Inflammatory macrophage treated with lipopolysaccharide for 4 hours (primary cell): Measurements from ENCODE around the gene GALNTL6.

Experiments used
- DNase-seq: peaks from one replicate; pipeline ENCODE4 v3.0.0-alpha.2; 2020

Gene GALNTL6

DNA sequence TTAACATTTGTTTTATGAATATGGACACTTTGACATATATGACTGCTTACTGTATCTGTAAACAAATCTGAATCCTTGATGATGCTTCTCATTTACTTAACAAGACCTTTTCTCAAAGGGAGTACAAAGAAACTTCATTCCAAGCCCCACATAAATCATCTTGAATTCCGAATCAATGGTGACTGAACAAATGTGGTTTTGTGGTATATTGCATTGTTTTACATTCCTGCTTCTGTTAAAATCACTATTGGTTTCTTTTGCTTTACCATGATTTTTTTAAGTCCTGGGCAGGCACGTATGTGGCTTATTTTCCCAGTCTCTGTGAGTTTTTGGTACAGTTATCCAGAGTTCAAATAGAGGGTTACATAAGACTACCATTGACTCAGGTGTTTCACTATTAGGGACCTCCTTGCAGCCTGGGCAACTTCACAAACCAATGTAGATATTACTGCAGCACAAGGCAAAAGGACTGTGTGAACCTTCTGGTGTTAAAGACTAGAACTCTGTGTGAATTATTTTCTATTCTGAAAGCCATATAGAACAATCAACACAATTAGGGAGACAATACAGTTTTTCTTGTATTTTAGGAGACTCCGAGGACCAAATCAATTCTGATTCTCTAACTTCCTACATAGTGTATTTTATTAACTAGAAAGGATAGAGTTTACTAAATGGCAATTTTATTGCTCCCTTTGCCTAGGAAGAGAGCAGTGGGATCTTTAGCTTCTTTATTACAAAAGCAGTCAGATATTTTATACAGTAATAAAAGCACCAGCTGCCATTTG, 196.4 kb downstream of the GALNTL6 start:
- no peak for DNase-seq

DNA sequence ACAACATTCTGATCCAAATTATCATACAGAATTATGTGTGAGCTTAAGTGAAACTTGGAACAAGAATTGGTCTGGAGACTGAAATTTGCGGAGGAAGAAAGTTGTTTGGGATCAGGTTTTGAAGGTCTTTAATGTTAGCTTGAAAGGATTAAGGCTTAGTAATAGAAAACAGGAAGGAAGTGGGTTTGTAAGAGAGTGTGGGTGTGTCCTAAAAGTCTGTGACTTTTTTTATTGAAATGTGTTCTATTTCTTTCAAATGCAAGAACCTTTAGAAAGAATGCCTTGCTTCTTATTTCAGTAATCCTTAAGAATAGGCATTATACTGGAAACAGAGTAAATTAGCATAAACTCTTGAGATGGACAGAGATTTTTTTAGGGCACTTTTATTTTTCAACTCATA, 198.0 kb downstream of the GALNTL6 start:
- no peak for DNase-seq

DNA sequence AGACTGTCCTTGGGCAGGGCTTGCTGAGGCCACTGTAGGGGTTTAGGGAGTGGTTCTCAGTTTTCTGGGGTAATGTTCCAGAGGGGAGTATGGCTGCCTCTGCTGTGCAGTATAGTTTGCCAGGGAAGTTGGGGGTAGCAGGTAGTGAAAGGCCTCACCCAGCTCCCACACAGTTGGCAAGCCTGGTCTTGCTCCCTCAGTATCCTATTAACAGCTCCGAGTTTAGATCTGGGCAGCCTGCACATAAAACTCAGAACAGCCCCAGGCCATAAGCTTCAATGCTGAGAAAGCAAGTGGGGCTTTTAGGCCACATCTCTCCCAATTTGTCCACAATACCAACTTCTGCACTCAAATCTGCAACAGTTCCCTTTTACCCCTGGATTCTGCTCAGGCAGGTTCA, 205.2 kb downstream of the GALNTL6 start:
- DNase-seq = no peak

DNA sequence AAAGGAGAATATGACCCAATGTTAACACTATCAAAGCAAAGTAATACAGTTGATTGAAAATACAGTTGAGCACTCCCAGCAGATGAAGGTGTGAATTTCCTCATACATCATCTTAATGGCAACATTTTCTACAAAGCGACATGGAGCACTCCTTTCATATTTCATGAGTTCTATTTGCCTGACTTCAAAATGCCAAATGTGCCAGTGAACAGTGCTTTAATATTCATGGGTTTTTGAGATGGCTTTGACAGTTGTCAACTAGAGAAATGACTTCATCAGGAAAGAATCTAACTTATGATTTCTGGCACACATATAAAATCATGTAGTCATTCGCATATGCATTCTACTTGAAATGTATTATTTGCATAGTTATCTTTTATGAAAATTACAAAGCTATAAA, 222.4 kb downstream of the GALNTL6 start:
- no peak for DNase-seq

DNA sequence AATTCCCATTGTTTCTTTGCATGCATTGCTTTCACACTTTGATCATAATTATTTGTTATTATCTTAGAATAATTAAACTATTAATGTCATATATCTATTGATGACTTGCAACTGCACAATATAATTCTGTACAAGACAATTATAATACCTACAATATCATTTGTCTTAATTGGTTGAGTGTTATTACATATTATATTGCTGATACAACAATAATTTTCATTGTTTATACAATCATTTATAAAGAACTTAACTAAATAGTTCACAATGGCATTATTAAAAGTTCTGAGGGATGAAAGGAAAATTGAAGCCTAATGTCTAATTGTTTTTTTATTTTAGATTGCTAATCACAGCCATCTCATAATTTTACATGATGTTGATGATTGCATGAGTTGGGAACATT, 227.6 kb downstream of the GALNTL6 start:
- no peak for DNase-seq

DNA sequence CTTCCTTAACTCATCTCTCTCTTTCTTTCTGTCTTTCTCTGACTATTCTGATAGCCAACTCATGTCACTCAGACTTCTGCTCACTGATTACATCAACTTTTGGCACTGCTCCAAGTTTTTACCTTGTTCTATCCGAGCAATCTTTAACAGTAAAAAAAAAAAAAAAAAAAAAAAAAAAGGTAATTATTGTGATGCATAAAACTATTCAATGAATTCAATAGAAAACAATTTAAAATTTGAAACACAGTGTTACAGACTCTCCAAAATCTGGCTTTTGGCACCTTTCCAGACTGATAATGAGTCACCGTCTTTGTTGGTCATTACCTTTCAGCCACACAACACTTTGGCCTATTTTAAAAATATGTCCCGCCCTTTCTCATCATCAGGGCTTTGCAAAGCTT, 229.5 kb downstream of the GALNTL6 start:
- no peak for DNase-seq

DNA sequence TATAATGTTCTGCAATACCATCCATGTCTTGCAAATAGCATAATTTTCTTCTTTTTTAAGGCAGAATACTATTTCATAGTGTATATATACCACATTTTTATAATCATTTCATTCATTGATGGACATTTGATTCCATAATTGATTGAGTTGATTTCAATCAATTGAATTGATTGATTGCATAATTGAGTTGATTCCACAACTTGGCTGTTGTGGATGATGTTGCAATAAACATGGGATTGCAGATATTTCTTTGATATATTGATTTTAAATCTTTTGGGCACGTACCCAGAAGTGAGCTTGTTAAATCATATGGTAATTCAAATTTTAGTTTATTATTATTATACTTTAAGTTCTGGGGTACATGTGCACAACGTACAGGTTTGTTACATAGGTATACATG, 232.8 kb downstream of the GALNTL6 start:
- DNase-seq = no peak

DNA sequence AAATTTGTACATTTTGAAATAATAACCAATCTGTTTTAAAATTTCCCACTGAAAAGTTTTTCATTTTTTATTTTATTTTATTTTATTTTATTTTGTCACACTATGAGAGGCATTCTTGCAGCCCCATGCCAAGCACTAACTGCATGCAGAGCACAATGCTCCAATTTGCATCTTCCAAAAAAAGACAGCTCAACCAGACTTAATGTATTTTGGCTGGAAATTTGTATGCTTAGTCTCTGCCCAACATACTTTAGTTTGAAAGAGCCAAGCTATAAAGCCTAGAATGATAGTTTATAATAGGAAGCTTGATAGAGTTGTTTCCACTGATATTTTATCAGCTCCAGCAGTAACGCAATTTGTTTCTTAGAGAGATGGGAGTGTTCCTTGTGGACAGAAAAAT, 235.5 kb downstream of the GALNTL6 start:
- DNase-seq = no peak

DNA sequence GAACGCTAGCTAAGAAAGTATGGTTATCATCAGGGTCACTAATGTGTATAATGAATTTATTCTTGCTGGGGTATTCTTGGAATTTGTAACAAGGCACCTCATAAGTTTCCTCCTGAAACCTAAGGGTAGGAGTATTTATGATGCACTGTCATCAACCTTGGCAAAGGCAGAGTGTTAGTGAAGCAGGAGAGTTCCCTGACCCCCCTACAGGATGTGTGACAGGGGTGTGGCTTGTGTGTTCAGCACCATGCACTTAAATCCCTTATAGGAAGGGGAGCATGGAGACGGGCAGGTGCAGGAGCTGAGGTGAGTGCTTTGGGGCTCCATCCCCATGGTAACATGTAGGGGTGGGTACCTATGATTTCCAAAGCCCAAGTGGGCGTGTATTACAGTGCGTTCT, 237.7 kb downstream of the GALNTL6 start:
- DNase-seq = no peak

DNA sequence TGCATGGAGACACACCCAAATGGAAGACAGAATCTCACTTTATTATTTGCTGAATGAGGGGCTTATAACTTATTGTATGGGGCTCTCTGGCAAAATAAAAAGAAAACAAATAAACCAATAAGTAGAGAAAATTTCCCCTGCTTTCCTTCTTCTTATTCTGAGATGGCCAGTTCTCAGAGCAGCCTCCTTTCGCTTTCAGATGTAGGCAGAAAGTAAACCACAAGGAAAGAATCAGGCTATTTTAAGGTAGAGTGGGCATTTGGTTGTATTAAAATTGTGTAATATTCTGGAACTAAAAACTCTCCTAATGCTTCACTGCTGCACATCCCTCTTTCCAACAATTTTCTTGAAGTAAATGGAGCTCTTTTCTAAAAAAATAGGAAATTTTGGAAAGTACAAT, 241.8 kb downstream of the GALNTL6 start:
- DNase-seq = no peak

DNA sequence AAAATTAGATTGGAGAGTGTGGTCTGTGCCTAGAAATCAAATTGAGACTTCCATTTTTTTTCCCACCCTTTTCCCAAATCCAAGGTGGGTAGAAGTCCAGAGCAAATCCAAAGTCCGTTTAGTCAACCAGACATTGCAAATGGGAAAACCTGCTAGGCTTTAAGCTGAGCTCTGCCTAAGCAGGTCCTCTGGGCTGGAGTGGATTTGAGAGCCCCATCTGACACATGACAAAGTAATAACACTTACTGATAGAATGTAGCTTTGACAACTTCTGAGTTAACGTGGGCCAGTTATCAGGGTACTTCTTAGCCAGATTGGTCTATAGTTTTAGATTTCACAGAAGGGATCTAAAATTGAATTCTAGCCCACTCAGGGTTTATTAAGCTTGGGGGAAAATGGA, 242.3 kb downstream of the GALNTL6 start:
- no peak for DNase-seq

DNA sequence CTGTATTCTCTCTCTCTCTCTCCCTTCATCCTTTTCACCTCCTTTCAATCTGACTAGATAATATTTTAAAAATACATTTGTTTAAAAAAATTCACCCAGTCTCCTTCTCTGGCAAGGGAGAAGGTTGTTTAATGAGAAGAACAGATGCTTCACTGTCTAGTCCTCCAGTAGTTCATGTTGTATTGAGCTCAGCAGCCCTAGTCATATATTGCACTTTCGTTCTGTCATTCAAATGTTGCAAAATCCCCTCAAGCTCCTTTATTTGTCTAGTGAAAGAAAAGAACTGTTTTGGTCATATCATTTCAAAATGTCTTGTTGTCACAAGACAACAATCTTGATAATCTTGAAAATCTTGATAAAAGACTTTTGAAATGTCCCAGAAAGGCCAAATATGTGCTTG, 248.0 kb downstream of the GALNTL6 start:
- DNase-seq = no peak

DNA sequence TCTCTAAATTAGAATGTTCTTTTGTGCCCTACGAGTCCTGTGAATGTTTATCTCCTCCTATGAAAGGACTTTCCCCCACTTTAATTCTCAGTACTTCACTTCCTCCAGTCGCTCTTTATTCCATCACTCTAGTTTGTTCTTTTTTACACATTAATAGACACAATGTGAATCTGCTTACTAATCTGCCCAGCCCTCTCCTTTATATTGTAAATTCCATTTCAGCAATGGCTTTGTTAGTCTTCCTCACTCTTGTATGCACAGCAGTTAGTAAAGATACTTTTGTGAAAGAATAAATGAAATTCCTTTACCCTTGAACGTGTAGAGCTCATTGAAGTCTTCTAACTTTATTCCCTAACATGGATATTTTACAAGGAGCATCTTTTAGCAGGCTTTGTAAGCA, 255.3 kb downstream of the GALNTL6 start:
- DNase-seq = no peak

DNA sequence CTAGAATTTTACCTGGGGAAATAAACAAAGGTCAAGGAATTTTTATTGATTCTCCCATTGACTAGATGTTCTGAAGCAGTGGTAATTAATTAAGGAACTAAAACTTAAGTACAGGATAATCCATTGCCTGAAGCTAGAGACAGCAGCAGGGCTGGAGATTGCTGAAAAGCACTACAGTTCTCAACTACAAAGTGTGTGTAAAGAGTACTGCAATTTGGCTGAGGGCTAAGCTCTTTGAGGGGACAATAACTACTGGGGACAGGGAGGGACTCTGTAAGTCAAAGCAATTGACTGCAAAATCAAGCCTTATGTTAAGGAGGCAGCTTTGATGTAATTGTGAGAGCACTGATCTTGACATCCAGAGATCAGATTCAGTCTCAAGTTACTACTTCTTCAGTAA, 260.4 kb downstream of the GALNTL6 start:
- DNase-seq = no peak

DNA sequence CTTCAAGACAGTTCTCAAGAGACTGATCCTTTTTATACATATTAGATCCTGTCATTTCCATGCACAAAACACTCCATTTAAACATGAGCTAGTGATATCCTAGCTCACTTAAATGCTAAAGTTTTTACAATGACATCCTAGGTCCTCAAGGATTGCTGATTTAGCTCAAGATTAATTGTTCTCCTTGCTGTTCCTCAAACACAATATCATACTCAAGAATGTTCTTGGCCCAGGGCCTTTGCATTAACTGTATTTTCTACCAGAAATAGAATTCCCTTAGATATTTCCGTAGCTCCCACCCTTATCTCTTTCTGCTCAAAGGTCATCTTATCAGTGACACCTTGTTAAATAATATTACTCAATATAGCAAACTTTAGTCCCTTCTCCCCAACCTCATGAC, 270.1 kb downstream of the GALNTL6 start:
- no peak for DNase-seq

DNA sequence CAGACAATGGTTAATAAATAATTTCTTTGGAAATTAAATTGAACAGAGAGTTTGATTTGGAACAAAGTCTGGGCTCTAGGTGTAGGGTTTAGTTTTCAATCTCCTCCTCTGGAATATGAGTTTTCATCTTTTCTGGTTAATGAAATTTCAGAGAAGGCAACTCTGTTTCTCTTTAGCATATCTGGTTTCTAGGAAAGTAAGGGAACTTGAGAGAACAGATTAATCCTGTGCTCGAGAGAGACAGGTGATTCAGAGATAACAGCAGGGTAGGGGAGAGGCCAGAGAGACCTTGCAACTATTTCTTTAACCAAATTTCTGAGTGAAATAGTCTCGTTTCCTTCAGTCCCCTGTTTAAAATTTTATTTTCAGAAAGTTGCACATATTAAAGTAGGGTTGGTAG, 275.4 kb downstream of the GALNTL6 start:
- DNase-seq = no peak

DNA sequence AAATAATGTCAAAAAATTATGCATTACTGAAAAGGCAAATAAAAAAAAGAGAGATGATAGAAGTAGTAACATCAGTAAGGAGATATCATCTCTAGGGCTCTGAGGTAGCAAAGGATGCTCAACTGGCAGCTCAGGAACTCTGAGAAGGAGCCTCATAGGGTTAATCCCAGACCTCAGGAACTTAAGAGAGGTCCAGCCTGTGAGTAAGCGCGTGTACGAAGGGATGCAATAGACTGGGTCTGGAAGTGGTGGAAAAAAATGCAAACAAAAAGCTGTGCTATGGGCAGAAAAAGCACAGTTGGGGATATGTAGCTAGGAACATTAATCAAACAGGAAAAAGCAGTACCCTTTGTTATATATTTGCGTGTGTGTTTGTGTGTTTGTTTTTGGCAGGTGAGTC, 282.0 kb downstream of the GALNTL6 start:
- DNase-seq = no peak

DNA sequence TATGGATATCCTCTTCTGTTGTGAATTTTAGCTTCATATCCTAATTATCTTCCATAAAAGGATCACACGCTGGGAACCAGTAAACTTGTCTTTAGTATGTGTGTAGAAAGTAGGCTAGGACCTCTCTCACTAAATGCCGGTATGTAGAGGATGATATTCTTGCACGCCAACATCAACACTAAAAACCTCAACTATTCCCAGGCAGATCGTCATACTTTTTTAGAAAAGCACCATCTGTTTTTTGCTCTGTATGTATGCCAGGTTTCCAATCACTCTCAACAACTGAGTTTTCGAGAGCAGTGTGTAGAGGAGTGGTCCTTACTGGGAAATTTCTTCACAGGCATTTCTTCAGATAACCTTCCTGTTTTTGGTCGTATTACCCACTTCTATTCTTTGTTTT, 283.6 kb downstream of the GALNTL6 start:
- no peak for DNase-seq

DNA sequence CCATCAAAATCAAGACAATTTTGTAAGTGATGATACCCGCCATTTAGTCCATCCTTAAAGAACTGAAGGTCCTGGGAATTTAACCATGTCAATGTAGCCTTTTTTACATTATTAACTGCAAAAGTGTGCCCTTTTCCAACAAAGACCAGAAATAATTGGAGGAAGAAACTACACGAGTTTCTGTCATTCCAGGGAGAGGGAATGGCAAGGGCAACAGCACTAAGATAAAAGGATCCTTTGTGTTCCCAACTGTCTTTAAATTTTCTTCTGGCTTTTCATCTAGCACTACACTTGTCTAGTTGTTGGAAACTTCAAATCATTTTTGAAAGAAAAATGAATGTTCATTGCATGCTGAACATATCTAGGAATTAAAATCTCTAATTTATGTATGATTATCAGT, 286.2 kb downstream of the GALNTL6 start:
- no peak for DNase-seq

DNA sequence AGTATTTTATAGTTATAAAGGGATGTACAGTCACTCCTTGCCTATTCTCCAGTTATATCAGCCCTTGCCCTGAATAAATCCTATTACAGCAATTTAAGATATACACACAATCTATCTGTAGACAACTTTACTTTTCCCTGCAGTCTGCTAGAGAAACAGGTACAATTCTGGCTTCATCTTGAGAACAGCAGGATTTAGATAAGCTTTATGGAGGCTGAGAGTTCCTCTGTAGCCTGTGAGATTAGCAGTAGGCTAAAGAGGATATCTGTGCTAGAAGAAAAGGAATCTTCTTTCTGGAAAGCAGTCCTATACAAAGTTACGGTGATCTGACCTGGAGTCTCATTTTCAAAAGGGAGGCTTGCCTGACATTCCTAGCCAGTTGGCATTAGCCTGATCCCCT, 290.3 kb downstream of the GALNTL6 start:
- no peak for DNase-seq

DNA sequence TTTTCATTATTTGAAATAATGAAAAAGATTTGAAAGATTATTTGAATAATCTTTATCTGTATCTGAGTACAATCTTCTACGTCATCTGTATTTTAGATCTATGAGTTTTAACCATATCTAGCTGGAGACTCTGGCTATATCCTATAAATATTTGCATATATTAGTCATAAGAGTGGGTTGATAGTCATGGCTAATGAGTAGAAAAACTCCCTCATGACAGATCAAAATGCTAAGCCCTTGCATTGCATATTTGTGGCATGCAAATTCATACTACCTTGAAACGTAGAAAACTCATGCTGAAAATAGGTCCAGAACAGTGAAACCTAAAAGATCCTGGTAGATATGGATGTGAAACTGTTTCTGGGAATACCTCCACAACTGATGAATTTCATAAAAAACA, 291.3 kb downstream of the GALNTL6 start:
- no peak for DNase-seq

DNA sequence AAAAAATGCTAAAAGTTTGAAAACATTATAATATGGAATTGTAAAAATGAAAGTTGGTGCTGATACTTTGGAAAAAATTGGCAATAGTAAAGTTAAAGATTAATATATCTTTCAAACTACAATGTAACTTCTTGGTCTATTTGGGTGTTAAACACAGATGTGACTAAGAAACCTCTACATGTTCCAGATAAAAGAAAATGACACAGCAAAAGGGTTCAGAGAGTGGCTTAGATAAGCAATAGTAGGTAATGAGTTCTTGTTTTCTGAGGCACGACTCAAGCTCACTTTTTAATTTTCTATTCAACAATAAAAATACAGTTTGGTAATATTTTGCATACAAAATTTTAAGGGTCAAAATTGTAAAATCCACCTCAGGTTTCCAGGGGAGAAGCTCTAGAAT, 292.7 kb downstream of the GALNTL6 start:
- DNase-seq = no peak

DNA sequence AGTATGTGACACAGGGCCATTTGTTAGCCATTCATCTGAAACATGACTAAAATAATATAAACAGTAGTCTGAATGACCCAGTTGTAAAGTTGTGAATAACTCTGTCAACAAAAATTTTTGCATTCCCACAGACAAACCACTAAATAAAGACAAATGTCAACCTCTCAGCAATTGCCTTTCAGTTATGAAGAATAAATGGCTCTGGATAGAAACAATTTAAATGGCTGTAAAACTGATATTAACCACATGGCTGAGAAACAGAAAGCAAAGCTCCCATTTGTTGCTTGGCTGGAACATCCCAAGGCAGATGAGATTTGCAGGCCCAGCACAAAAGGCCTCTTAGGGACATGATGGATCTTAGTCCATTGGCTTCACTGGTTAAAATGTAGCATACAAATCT, 296.3 kb downstream of the GALNTL6 start:
- DNase-seq = no peak

DNA sequence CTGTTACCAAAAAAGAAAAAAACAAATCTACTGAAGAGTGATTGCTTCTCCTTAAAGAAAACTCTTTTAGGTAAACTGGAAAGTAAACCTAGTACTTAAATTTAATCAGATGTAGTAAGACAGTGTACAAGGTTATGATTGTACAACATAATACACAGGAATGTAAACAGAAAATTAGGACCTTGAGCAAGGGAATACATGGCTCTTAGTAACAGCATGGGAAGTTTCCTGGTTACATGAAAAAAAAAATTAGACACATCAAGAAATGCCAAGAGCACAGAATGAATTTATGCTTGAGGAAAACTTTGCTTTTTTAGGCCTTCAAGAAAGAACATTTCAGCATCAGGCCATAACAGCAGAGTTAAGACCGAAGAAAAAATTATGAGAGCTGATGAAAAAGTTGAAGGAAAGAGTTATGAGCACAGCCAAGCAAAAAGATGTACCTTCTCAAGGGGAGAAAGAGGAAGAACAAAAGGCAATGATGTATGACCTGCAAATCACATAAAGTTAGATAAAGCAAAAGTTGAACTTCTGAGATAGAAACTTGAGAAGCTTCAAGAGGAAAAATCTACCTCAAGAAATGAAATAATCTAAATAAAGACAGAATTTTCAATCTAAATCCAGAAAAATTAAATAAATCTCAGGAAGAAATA, 311.6 kb downstream of the GALNTL6 start:
- DNase-seq = no peak

DNA sequence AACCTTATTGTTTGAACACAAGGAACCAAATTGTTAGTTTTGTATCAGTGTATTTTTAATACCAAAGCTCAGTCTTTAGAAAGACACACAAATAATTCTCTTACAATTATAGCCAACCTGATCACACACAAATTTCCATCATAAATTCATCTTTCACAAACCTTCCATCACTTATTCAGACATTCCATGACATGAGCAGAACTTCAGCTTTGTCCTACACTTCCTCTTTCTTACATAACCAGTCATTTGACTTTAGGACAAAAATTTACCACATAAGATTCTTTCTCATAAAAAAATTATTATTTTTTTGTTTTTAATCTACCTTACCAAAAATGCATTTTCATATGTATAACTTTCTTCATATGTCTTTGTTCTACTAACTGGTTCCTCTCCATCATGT, 312.2 kb downstream of the GALNTL6 start:
- peak; percentile 3 for DNase-seq
